GM11168 (cell line): Measurements from ENCODE around the gene PDZRN3.

Experiments used
- in situ Hi-C: fragments of 300-500 bp; cut with MboI; formaldehyde crosslinking; loops from one replicate; pipeline ENCODE4 v1.12.0; 2022; ENCODE audit warnings: low sequenced_read_pairs; ENCODE audit not compliant: unreplicated experiment

PDZRN3 gene

GRCh38 chr3:73379465-73379864, 245.3 kb downstream of the PDZRN3 start:
- in situ Hi-C loops, result no loop called here

- in situ Hi-C loops, result no loop called here
Measured at GRCh38 chr3:73378207-73378606, 246.5 kb downstream of the PDZRN3 start.

GRCh38 chr3:73365756-73366397, 258.9 kb downstream of the PDZRN3 start:
- in situ Hi-C loops, result no loop called here

GRCh38 chr3:73364517-73364916, 260.2 kb downstream of the PDZRN3 start:
- in situ Hi-C loops, result no loop called here

- in situ Hi-C loops, result no loop called here
Measured at GRCh38 chr3:73363093-73363492, 261.6 kb downstream of the PDZRN3 start.

- in situ Hi-C loops, result no loop called here
Measured at GRCh38 chr3:73361591-73361990, 263.1 kb downstream of the PDZRN3 start.

GRCh38 chr3:73353649-73354217, 271.0 kb downstream of the PDZRN3 start:
- in situ Hi-C loops, result no loop called here

GRCh38 chr3:73352841-73353645, 271.7 kb downstream of the PDZRN3 start:
- in situ Hi-C loops, result no loop called here

- in situ Hi-C loops, result no loop called here
Measured at GRCh38 chr3:73351423-73352071, 273.2 kb downstream of the PDZRN3 start.

- in situ Hi-C loops, result no loop called here
Measured at GRCh38 chr3:73350996-73351395, 273.7 kb downstream of the PDZRN3 start.

GRCh38 chr3:73349657-73350056, 275.1 kb downstream of the PDZRN3 start:
- in situ Hi-C loops, result no loop called here

GRCh38 chr3:73342077-73342476, 282.7 kb downstream of the PDZRN3 start:
- in situ Hi-C loops, result no loop called here

- in situ Hi-C loops, result no loop called here
Measured at GRCh38 chr3:73341272-73341935, 283.3 kb downstream of the PDZRN3 start.

GRCh38 chr3:73332558-73332957, 292.2 kb downstream of the PDZRN3 start:
- in situ Hi-C loops, result no loop called here
